GM15510 (cell line): ENCODE measurements around the gene TMEM214.

ENCODE experiments used
- POLR2A ChIP-seq: IDR thresholded peaks from 3 replicates; pipeline ENCODE4 v1.6.1; 2011; ENCODE audit warnings: borderline replicate concordance; ENCODE audit not compliant: insufficient read length; ENCODE audit errors: extremely low read depth

TMEM214 gene

GRCh38 chr2:27023740-27024139 is 9.0 kb upstream of the TMEM214 start:
- no peak for TF ChIP-seq POLR2A

GRCh38 chr2:27024188-27024587 is 8.6 kb upstream of the TMEM214 start:
- no peak for TF ChIP-seq POLR2A

DNA sequence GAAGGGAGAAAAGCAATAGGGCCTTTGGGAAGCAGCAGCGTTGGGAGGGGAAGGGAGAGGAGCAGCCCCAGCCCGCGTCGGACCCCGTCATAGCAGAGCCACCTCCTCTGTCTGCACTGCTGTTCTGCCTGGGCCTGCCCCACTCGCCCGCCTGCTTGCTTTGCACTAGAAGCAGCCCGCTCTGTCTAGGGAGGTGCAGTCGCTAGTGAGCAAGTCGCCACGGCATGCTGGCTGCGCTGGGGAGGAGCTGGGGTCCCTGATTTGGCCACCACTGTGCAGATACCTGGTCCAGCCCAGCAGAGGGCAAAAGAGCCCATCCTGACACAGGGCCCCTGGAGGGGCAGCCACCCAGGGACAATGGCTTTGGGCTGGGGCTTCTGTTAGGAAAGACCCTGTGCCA is 8.0 kb upstream of the TMEM214 start:
- no peak for TF ChIP-seq POLR2A

- no peak for TF ChIP-seq POLR2A
Observed at GRCh38 chr2:27025281-27025800, 7.4 kb upstream of the TMEM214 start.

- no peak for TF ChIP-seq POLR2A
Observed at GRCh38 chr2:27025861-27026851, 6.6 kb upstream of the TMEM214 start.

- TF ChIP-seq POLR2A = no peak
Observed at GRCh38 chr2:27027211-27027651, 5.5 kb upstream of the TMEM214 start.

DNA sequence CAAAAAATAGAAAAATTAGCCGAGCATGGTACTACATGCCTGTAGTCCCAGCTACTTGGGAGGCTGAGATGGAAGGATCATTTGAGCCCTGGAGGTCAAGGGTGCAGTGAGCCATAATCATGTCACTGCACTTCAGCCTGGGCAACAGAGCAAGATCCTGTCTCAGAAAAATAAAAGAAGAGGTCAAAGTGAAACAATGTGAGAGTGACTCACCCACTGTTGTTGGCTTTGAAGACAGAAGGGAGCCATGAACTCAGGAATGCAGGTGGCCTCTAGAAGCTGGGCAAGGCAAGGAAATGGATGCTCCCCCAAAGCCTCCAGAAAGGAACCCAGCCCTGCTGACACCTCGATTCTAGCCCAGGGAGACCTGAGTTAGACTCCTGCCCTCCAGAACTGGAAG is 3.7 kb upstream of the TMEM214 start:
- no peak for TF ChIP-seq POLR2A

- TF ChIP-seq POLR2A = no peak
Observed at GRCh38 chr2:27033253-27033852, 588 bp downstream of the TMEM214 start.

GRCh38 chr2:27038012-27038411 is 5.2 kb downstream of the TMEM214 start:
- no peak for TF ChIP-seq POLR2A

GRCh38 chr2:27038631-27039339 is 6.0 kb downstream of the TMEM214 start:
- no peak for TF ChIP-seq POLR2A

DNA sequence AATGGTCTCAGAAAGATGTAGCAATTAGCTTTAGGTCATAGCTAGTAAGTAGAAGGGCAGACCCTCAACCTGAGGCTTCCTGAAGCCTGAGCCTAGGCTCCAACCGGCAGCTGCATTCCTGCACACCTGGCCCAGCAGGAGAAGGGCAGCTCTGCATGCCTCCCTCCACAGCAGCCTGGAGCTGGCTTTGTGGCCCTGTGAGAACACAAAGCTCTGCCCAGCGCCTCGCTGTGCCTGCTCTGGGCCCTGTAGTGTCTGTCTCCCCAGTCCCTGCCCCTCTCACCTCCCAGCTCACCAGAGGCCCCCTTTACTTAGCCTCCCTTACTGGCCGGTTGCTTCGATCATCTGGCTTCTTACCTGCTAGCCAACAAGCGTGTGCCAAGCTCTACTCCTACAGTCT is 6.7 kb downstream of the TMEM214 start:
- TF ChIP-seq POLR2A = no peak

- TF ChIP-seq POLR2A = no peak
Observed at GRCh38 chr2:27039871-27040270, 7.1 kb downstream of the TMEM214 start.

GRCh38 chr2:27040282-27040681 is 7.5 kb downstream of the TMEM214 start:
- TF ChIP-seq POLR2A = no peak

DNA sequence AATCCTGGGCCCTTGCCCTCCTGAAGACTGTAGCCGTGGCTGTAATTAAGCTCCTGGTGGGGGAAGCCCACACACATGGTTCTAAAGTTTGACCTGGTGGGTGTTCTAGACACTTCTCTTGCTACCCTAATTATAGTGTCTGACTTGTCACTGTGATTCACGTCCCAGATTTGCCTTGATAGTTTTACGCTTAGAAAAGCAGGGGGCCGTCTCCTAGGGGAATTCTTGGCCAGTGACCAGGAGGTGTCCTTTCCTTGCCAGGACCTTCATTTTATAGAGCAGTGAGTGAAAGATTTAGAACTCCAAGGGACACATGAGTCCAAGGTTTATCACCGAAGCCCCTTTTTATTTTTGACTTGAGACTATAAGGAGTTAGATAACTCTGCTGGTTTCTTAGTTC is 9.0 kb downstream of the TMEM214 start:
- no peak for TF ChIP-seq POLR2A

- no peak for TF ChIP-seq POLR2A
Observed at GRCh38 chr2:27042159-27042661, 9.4 kb downstream of the TMEM214 start.
